Panc1 (cell line): ENCODE measurements around the gene ITGA2B. TPM values are rescaled to one million over a fixed set of nuclear protein-coding genes. Genes with fewer than 3 reads are reported as not detected.

Source experiments
- ATAC-seq: fragments of 200-7000 bp; cut with Tn5 transposase; 2 replicates; pipeline ENCODE4 v1.9.1; 2020; ENCODE audit warnings: mild to moderate bottlenecking, moderate library complexity
- BruUV-seq: library from RNA; stranded (reverse); fragments of 400-500 nt; replicated peaks from 2 replicates; lab custom pipeline; 2021; lab: Mats Ljungman, UMichigan
- CTCF ChIA-PET: fragments of 300-600 bp; sonication (Branson Sonifier 250); formaldehyde crosslinking; loops from one replicate; lab custom pipeline; 2022; ENCODE audit warnings: antibody characterized with exemption; lab: Charles Lee
- POLR2A ChIA-PET: fragments of 300-600 bp; sonication (Branson Sonifier 250); formaldehyde crosslinking; loops from one replicate; lab custom pipeline; 2022; ENCODE audit warnings: antibody characterized with exemption; lab: Charles Lee
- DNase-seq: peaks from one replicate; pipeline ENCODE4 v3.0.0-alpha.2; 2010; ENCODE audit warnings: low read depth, low spot score
- H3K27ac ChIP-seq: 2 replicates; pipeline ENCODE4 v1.5.1; 2011; ENCODE audit warnings: mild to moderate bottlenecking, low read length, inconsistent platforms
- H3K27me3 ChIP-seq: fragments of 200-500 bp; sonication (Bioruptor generic); 2 replicates; pipeline ENCODE4 v1.6.0; 2014; ENCODE audit warnings: low read length, inconsistent platforms; ENCODE audit not compliant: control insufficient read depth, insufficient read depth
- H3K36me3 ChIP-seq: fragments of 200-500 bp; sonication (Bioruptor generic); 2 replicates; pipeline ENCODE4 v1.5.1; 2014; ENCODE audit warnings: inconsistent platforms, mild to moderate bottlenecking, low read length, moderate library complexity; ENCODE audit not compliant: control insufficient read depth, insufficient read depth
- H3K4me1 ChIP-seq: 2 replicates; pipeline ENCODE4 v1.5.1; 2011; ENCODE audit warnings: inconsistent platforms, mild to moderate bottlenecking, low read length, moderate library complexity; ENCODE audit not compliant: control insufficient read depth, insufficient read depth
- H3K4me3 ChIP-seq, 2 experiments: 2 replicates each; pipeline ENCODE4 v1.5.1; 2011 to 2012; ENCODE audit warnings: low read depth in 2 of 2, low read length in 2 of 2, mild to moderate bottlenecking in 2 of 2, inconsistent platforms in 1 of 2, moderate library complexity in 1 of 2
- H3K9me3 ChIP-seq: fragments of 200-500 bp; sonication (Bioruptor generic); 2 replicates; pipeline ENCODE4 v1.5.1; 2014; ENCODE audit warnings: low read depth, mild to moderate bottlenecking, inconsistent platforms, low read length, moderate library complexity; ENCODE audit not compliant: control insufficient read depth, insufficient read depth
- CTCF ChIP-seq: fragments of 450-650 bp; IDR thresholded peaks from 2 replicates; pipeline ENCODE4 v1.5.1; 2017; ENCODE audit warnings: mild to moderate bottlenecking
- POLR2AphosphoS5 ChIP-seq: IDR thresholded peaks from 2 replicates; pipeline ENCODE4 v1.6.1; 2012; ENCODE audit warnings: mild to moderate bottlenecking, low read depth, low read length, moderate library complexity
- REST ChIP-seq, 2 experiments: IDR thresholded peaks; 2 replicates each; pipeline ENCODE4 v1.6.1; 2011 to 2012; ENCODE audit warnings: low read depth in 2 of 2, control low read depth in 1 of 2, low read length in 1 of 2, mild to moderate bottlenecking in 1 of 2, moderate library complexity in 1 of 2; ENCODE audit not compliant: insufficient read depth in 1 of 2
- SIN3A ChIP-seq: IDR thresholded peaks from 2 replicates; pipeline ENCODE4 v1.6.1; 2012; ENCODE audit warnings: low read depth, mild to moderate bottlenecking, low read length, moderate library complexity, borderline replicate concordance; ENCODE audit not compliant: insufficient read depth
- TCF7L2 ChIP-seq: IDR thresholded peaks from 2 replicates; pipeline ENCODE4 v1.6.1; 2011; ENCODE audit warnings: mild to moderate bottlenecking, low read depth, low read length, inconsistent platforms
- in situ Hi-C: cut with HindIII; loops from 2 replicates; pipeline ENCODE4 v1.10.0; 2016; ENCODE audit warnings: low sequenced_read_pairs, low pct_unique_long_range_greater_than_20kb
- intact Hi-C: fragments of 100-400 bp; cut with micrococcal nuclease; formaldehyde crosslinking; loops from one replicate; pipeline ENCODE4 v1.10.0; 2022; ENCODE audit not compliant: unreplicated experiment
- total RNA-seq: library from RNA; stranded (reverse); gene quantifications from one replicate; pipeline ENCODE4 v1.2.1, GENCODE V29; 2021; ENCODE audit not compliant: unreplicated experiment

The ITGA2B gene
- total RNA-seq, 1 experiment from 2014 or later, result 2.4 TPM

GRCh38 chr17:44386182-44386525 is 3.3 kb downstream of the ITGA2B start:
- ChIA-PET CTCF (no interaction called here), POLR2A (no interaction called here)
- Histone ChIP-seq H3K4me3 (no peak overlapping the region; a peak in 1 of 4 replicates), H3K4me1 (peaks cover 2% of the 10 kb centered on the region; the same call in 1 of the 2 replicates), H3K36me3 (no peaks in the 10 kb centered on the region), H3K27me3 (no peaks in the 10 kb centered on the region), H3K9me3 (no peaks in the 10 kb centered on the region), H3K27ac (no peak overlapping the region)
- no peak for ATAC-seq
- intact Hi-C loops, result no loop called here
- no peak for DNase-seq
- in situ Hi-C loops, result no loop called here
- no TSS peak for BruUV-seq
- TF ChIP-seq REST (IDR thresholded peaks at IDR 0.05; ENCODE audit: insufficient read depth in 1 of 2, low read depth in 2 of 2, low read length in 1 of 2) (no peak), POLR2AphosphoS5 (no peak), SIN3A (no peak), TCF7L2 (no peak), CTCF (no peak)

GRCh38 chr17:44385287-44386181 is 3.9 kb downstream of the ITGA2B start:
- no TSS peak for BruUV-seq
- no peak for DNase-seq
- TF ChIP-seq POLR2AphosphoS5 (no peak), SIN3A (no peak), CTCF (no peak; the same call in 1 of the 2 replicates), REST (IDR thresholded peaks at IDR 0.05; ENCODE audit: insufficient read depth in 1 of 2, low read depth in 2 of 2, low read length in 1 of 2) (no peak), TCF7L2 (no peak)
- intact Hi-C loops, result no loop called here
- no peaks in the 10 kb centered on the region for H3K9me3 ChIP-seq
- in situ Hi-C loops, result no loop called here
- ChIA-PET POLR2A (no interaction called here), CTCF (interaction anchor here (0.6 to 0.7 kb wide), 2 partner anchors 19 to 107 kb away, joined by 3 to 4 read pairs; no protein-coding TSS in a partner anchor)
- H3K27ac ChIP-seq, result no peak overlapping the region
- H3K36me3 ChIP-seq, result no peaks in the 10 kb centered on the region
- ATAC-seq, result peak; percentile 89
- peak overlapping the region; percentile 50 to 64 for H3K4me3 ChIP-seq
- H3K4me1 ChIP-seq, result peaks cover 2% of the 10 kb centered on the region; the same call in 1 of the 2 replicates
- no peaks in the 10 kb centered on the region for H3K27me3 ChIP-seq
